ENCODE results near the gene C17orf75. TPM values are rescaled to one million over a fixed set of nuclear protein-coding genes. Genes with fewer than 3 reads are reported as not detected.

C17orf75 gene
- total and polyA plus RNA-seq, 2 of the 8 experiments (the other 6 are each of a cell fraction or from before 2014, with no cell fraction given): 15.8 to 42.6 TPM

DNA sequence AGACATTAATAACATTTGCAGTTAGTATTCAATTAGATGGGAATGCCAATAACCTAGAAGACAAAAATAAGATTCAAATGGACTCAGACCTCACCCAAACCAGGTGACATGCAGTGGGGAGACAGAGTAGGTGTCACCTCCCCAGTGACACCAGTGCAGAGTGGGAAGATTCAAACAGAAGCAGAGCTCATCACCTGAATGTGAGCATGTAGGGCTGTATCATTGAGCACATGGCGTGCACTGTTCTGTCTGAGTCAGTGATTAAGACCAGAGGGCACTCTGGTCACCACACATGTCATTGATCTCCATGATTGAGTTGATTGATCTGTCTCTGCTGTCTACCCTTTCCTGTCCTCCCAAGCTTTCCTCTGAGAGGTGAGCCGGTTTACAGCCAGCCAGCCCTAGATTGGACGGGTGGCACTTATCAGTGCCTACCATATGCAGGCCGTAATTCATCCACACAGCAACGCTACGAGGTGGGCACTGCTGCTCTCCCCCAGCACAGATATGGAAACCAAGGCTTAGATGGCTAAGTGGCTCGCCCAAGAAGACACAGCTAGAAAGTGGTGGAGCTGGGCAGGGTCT is 42.3 kb downstream of the C17orf75 start (continued):
- TF ChIP-seq NRF1 (IDR thresholded peaks at IDR 0.05; ENCODE audit: low read depth, low read length) (no peak), EP300 (IDR thresholded peaks at IDR 0.05; ENCODE audit: borderline replicate concordance in 1 of 2, low read depth in 2 of 2, low read length in 2 of 2) (no peak), EZH2 (IDR thresholded peaks at IDR 0.05; ENCODE audit: low read depth, low read length, severe bottlenecking) (no peak), HDAC2 (IDR thresholded peaks at IDR 0.05; ENCODE audit: borderline replicate concordance in 1 of 2, low read depth in 2 of 2, low read length in 2 of 2) (no peak)
